GM06990 (cell line): ENCODE results near the gene SIK2.

ENCODE experiments used
- DNase-seq: peaks from one replicate; pipeline ENCODE4 v3.0.0-alpha.2; 2011; ENCODE audit not compliant: insufficient read length; ENCODE audit errors: extremely low read depth
- H3K27me3 ChIP-seq: replicated peaks from 2 replicates; pipeline ENCODE4 v1.6.0; 2011; ENCODE audit warnings: low read length; ENCODE audit not compliant: control insufficient read depth, insufficient read depth
- H3K36me3 ChIP-seq: 2 replicates; pipeline ENCODE4 v1.5.1; 2011; ENCODE audit warnings: low read length; ENCODE audit not compliant: control insufficient read depth, insufficient read depth
- H3K4me3 ChIP-seq: replicated peaks from 2 replicates; pipeline ENCODE4 v1.5.1; 2011; ENCODE audit warnings: low read depth, mild to moderate bottlenecking, control low read depth, low read length
- TF ChIP-seq, protein P1 (sequence below): IDR thresholded peaks from 2 replicates; pipeline ENCODE4 v1.5.1; 2011; ENCODE audit warnings: low read length, control low read depth, mild to moderate bottlenecking, inconsistent platforms; ENCODE audit not compliant: insufficient read depth, poor library complexity, severe bottlenecking

SIK2 gene

DNA sequence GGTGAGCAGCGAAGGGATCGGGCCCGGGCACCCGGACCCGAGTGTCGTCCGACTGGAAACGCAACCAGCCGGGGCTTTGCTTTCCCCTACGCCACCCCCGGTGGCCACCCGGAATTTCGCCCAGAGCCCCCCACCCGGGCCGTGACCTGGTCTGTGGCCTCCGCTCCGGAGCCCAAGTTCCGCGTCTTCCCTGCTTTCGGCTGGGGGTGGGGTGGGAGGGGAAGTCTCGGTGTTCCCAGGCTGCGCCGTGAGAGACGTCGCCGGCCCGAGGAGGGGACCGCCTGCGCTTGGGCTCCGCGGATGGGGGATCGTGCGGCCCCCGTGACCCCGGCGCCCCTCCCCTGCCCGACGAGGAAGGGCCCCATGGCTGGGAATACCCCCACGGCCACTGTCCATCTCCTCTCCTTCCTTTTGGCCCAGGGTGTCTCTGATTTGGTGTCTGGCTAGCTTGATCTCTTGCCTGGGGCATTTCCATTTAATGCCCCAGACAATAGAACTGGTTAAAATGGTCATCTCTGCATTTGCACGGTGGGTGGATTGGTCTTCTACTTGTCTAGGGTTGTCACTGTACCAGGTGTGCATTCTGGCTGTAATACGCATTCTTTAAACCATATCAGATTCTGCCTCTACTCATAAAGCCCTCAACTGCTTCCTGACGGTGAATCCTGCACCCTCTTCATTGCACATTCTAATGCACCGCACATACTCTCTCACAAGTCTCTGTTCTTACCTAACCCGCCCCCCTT is 789 bp downstream of the SIK2 start:
- H3K36me3 ChIP-seq, result no peaks in the 10 kb centered on the region
- H3K4me3 ChIP-seq, result peak overlapping the region; percentile 87
- H3K27me3 ChIP-seq, result no peaks in the 10 kb centered on the region
- DNase-seq, result no peak
- TF ChIP-seq, protein P1, sequence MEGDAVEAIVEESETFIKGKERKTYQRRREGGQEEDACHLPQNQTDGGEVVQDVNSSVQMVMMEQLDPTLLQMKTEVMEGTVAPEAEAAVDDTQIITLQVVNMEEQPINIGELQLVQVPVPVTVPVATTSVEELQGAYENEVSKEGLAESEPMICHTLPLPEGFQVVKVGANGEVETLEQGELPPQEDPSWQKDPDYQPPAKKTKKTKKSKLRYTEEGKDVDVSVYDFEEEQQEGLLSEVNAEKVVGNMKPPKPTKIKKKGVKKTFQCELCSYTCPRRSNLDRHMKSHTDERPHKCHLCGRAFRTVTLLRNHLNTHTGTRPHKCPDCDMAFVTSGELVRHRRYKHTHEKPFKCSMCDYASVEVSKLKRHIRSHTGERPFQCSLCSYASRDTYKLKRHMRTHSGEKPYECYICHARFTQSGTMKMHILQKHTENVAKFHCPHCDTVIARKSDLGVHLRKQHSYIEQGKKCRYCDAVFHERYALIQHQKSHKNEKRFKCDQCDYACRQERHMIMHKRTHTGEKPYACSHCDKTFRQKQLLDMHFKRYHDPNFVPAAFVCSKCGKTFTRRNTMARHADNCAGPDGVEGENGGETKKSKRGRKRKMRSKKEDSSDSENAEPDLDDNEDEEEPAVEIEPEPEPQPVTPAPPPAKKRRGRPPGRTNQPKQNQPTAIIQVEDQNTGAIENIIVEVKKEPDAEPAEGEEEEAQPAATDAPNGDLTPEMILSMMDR, result no peak

DNA sequence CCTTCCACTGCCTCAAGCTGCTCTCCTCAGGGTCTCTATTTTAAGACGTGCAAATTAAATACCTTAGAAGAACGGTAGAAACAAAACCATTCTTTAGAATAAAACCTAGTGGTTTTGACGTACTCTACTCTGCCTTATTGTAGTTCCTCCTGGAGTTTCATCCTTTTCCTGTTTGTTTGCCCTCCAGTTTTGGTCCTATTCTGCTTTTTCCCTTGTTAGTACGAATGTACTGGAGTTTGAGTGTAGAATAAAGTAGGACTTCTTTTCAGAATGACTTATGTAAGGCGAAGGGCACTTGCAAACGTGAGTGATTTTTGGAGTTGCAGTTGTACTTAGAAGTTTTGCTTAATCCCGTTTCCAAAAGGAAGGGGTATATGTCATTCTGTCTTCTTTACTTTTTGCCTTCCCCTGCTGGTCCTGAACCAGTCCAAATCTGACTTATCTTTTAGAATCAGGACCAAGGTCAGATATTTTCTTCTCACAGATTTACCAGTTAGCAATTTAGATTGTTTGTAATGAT is 1.4 kb downstream of the SIK2 start:
- no peaks in the 10 kb centered on the region for H3K27me3 ChIP-seq
- H3K4me3 ChIP-seq, result peak overlapping the region; percentile 87
- no peaks in the 10 kb centered on the region for H3K36me3 ChIP-seq
- TF ChIP-seq, protein P1, result no peak
- DNase-seq, result no peak

DNA sequence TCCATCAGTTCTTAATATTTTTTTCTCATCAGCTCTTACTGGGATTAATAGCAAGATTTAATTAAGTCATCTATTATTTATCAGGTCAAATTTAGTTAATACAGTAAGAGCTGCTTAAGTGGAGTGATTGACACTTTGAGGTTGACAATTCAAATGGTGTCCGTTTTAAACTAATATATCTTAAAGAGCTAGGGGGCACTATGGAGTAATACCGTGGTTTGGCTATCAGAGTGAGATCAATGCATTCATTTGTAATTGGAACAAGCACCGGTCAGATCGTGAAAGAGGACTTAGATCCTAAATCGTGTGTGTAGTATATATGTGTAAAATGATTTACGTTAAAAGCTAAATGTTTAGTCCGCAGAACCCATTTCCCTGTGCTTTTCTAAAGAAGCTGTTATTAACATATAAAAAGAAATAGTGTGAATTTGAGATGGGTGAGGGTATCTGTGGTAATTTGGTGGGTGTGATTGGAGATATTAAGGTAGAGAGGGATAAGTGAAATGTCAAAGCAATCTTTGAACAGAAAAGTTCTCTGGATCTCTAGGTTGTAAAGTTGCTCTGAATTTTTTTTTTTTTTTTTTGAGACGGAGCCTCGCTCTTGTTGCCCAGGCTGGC is 2.3 kb downstream of the SIK2 start:
- no peak for DNase-seq
- TF ChIP-seq, protein P1, result peak; percentile 60
- Histone ChIP-seq H3K36me3 (no peaks in the 10 kb centered on the region), H3K4me3 (no peak overlapping the region), H3K27me3 (no peaks in the 10 kb centered on the region)

DNA sequence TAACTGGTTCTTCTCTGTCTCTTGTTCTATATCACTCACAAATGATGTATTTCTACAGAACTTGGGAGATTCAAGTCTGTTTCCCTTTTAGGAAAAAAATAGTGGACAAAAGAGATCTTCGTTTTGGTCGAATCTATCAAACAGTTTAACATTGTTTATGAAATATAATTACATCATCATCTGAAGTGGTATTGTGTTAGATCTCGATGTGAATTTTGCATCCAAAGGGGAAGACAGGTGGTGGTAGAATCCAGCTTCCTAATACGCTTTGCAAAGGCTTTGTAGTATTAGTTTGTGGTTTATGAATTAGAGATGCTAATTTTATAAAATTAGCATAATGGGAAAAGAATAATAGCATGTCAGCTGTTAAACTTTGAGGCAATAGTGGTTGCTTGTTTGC is 3.4 kb downstream of the SIK2 start:
- no peak overlapping the region for H3K4me3 ChIP-seq
- no peaks in the 10 kb centered on the region for H3K36me3 ChIP-seq
- H3K27me3 ChIP-seq, result no peaks in the 10 kb centered on the region
- DNase-seq, result no peak
- TF ChIP-seq, protein P1, result no peak

DNA sequence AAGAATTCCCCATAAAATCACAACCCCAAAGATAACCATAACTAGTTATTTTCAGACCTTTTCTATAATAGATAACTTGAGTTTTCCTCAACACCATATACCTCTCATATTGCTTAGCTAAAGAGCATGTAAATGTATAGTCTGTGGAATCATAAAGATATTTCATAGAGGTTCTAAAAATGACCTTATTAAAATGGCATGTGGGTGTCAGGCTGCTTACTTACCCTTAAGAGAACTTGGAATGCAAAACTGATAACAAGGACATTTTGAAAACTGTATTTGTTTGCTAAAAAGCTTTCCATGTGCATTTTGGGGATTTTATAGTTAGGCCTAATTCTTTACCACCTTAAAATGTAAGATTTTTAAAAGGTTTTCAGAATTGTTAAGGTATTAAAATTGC is 4.7 kb downstream of the SIK2 start:
- Histone ChIP-seq H3K4me3 (no peak overlapping the region), H3K27me3 (no peaks in the 10 kb centered on the region), H3K36me3 (no peaks in the 10 kb centered on the region)
- DNase-seq, result no peak
- TF ChIP-seq, protein P1, result no peak
